H1 (cell line): Measurements from ENCODE around the gene SLCO4A1. TPM values are rescaled to one million over a fixed set of nuclear protein-coding genes. Genes with fewer than 3 reads are reported as not detected.

Source experiments
- ASH2L ChIP-seq: fragments of 200-600, 300-600 bp; sonication (generic); IDR thresholded peaks from one replicate; pipeline ENCODE4 v1.7.1; 2017; ENCODE audit warnings: low read length
- BCL11A ChIP-seq, 2 experiments: IDR thresholded peaks; one replicate each; pipeline ENCODE4 v1.6.1; 2011; ENCODE audit warnings: low read depth in 2 of 2, low read length in 2 of 2, mild to moderate bottlenecking in 2 of 2
- BRCA1 ChIP-seq: IDR thresholded peaks from 2 replicates; pipeline ENCODE4 v1.6.1; 2012; ENCODE audit warnings: low read depth, low read length, improper control_type of control experiment
- CREB1 ChIP-seq: IDR thresholded peaks from 2 replicates; pipeline ENCODE4 v1.6.1; 2012; ENCODE audit warnings: inconsistent platforms
- SP2 ChIP-seq: IDR thresholded peaks from 2 replicates; pipeline ENCODE4 v1.6.1; 2012; ENCODE audit warnings: mild to moderate bottlenecking, low read length, inconsistent platforms
- SP4 ChIP-seq: IDR thresholded peaks from 2 replicates; pipeline ENCODE4 v1.6.1; 2012; ENCODE audit warnings: low read length, inconsistent platforms
- SRF ChIP-seq: IDR thresholded peaks from 2 replicates; pipeline ENCODE4 v1.6.1; 2011; ENCODE audit warnings: mild to moderate bottlenecking, low read depth, low read length, moderate library complexity
- TEAD4 ChIP-seq: IDR thresholded peaks from 2 replicates; pipeline ENCODE4 v1.6.1; 2012; ENCODE audit warnings: low read depth, low read length, inconsistent platforms, mixed read lengths
- polyA plus RNA-seq, 7 experiments: library from polyadenylated mRNA; depleted of rRNA in 3 of 7; stranded (reverse) in 5 of 7; unstranded in 2 of 7; fragments of >200 nt in 5 of 7; fragments of 200-250 nt in 2 of 7; gene quantifications; 1 replicate in 5 of 7; 2 replicates in 1 of 7; 4 replicates in 1 of 7; pipeline versions ENCODE4 v1.2.1 to v1.2.3, GENCODE V29; 2011 to 2013; ENCODE audit warnings: missing spikeins in 2 of 7, mixed read lengths in 2 of 7
- total RNA-seq: library from RNA; stranded (reverse); fragmentation: NEBNext Ultra II Directional; extraction: Animal tissue kit (Norgen Biotek cat#: 25700); gene quantifications from 2 replicates; pipeline ENCODE4 v1.2.1, GENCODE V29; 2021
- TF ChIP-seq, protein P1 (sequence below): IDR thresholded peaks from 2 replicates; pipeline ENCODE4 v1.6.1; 2011; ENCODE audit warnings: low read depth, mild to moderate bottlenecking, low read length; ENCODE audit not compliant: insufficient read depth

SLCO4A1 gene
- total and polyA plus RNA-seq, 2 of the 8 experiments (the other 6 are each of a cell fraction or from before 2014, with no cell fraction given) = 10.5 to 18.5 TPM

DNA sequence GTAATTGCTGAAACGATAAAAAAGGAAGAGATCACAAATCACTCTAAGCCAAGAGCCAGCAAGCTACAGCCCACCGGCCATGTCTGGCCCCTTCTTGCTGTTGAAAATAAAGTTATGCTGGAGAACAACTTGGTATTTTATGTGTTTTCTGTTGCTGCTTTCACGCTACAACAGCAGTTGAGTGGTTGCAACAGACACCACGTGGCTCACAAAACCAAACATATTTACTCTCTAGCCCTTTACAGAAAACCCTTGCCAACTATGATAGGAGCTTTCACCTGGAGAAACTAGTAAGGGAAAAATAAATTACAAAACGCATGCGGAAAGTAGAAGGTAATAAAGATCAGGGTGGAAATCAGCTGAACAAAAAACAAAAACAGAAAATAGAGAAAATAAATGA is 41.1 kb upstream of the SLCO4A1 start (continued):
- TF ChIP-seq SRF (no peak), TEAD4 (no peak), SP2 (no peak), BCL11A (IDR thresholded peaks at IDR 0.05; ENCODE audit: low read depth in 2 of 2, low read length in 2 of 2) (no peak), BRCA1 (no peak), CREB1 (no peak), SP4 (no peak), ASH2L (no peak)
- TF ChIP-seq, protein P1, sequence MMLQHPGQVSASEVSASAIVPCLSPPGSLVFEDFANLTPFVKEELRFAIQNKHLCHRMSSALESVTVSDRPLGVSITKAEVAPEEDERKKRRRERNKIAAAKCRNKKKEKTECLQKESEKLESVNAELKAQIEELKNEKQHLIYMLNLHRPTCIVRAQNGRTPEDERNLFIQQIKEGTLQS = no peak
